SK-N-SH treated with all-trans-retinoic acid at 6 μM for 48 hours (cell line): ENCODE results near the gene GCLM.
"Not testable (repeated sequence)": the region's sequence is repeated elsewhere in the genome, so short reads cannot be mapped to it uniquely, and the experiment has no call there.

Experiments
- ATAC-seq: fragments of 200-7000 bp; cut with Tn5 transposase; 3 replicates; pipeline ENCODE4 v1.9.1; 2020; ENCODE audit warnings: mild to moderate bottlenecking, moderate library complexity
- ARNTL ChIP-seq: fragments of 450-650 bp; formaldehyde crosslinking; IDR thresholded peaks from 2 replicates; pipeline ENCODE4 v1.5.0; 2020; ENCODE audit warnings: low read depth, mild to moderate bottlenecking, moderate library complexity, borderline replicate concordance
- ESRRG ChIP-seq: fragments of 250-450 bp; sonication (Bioruptor Pico); IDR thresholded peaks from 2 replicates; pipeline ENCODE4 v1.6.1; 2021; ENCODE audit warnings: mild to moderate bottlenecking
- GLIS3 ChIP-seq: fragments of 250-450 bp; sonication (Bioruptor Pico); IDR thresholded peaks from 2 replicates; pipeline ENCODE4 v1.5.0; 2020; ENCODE audit warnings: mild to moderate bottlenecking, moderate library complexity
- ISL1 ChIP-seq: fragments of 250-450 bp; sonication (Bioruptor Pico); IDR thresholded peaks from 2 replicates; pipeline ENCODE4 v2.1.2; 2022; ENCODE audit warnings: mild to moderate bottlenecking, moderate library complexity
- OSR1 ChIP-seq: fragments of 250-450 bp; sonication (Bioruptor Pico); IDR thresholded peaks from 2 replicates; pipeline ENCODE4 v1.8.0; 2022; ENCODE audit warnings: moderate library complexity, mild to moderate bottlenecking, inconsistent platforms
- PPARA ChIP-seq: fragments of 250-450 bp; sonication (Bioruptor Pico); IDR thresholded peaks from 2 replicates; pipeline ENCODE4 v1.5.0; 2020; ENCODE audit warnings: mild to moderate bottlenecking, borderline replicate concordance
- RARB ChIP-seq: fragments of 250-450 bp; sonication (Bioruptor Pico); IDR thresholded peaks from 2 replicates; pipeline ENCODE4 v1.8.0; 2021; ENCODE audit warnings: mild to moderate bottlenecking, moderate library complexity
- TOX ChIP-seq: fragments of 250-450 bp; sonication (Bioruptor Pico); IDR thresholded peaks from 2 replicates; pipeline ENCODE4 v1.8.0; 2021; ENCODE audit warnings: mild to moderate bottlenecking, moderate library complexity, borderline replicate concordance
- ZC3H10 ChIP-seq: fragments of 250-450 bp; sonication (Bioruptor Pico); IDR thresholded peaks from 2 replicates; pipeline ENCODE4 v1.5.1; 2021; ENCODE audit warnings: mild to moderate bottlenecking, moderate library complexity
- ZFP3 ChIP-seq: fragments of 250-450 bp; sonication (Bioruptor Pico); IDR thresholded peaks from 2 replicates; pipeline ENCODE4 v1.5.0; 2020; ENCODE audit warnings: mild to moderate bottlenecking, moderate library complexity
- ZFP30 ChIP-seq: fragments of 450-650 bp; formaldehyde crosslinking; IDR thresholded peaks from 2 replicates; pipeline ENCODE4 v1.5.0; 2022; ENCODE audit warnings: mild to moderate bottlenecking, moderate library complexity
- ZNF565 ChIP-seq: fragments of 450-650 bp; formaldehyde crosslinking; conservative IDR thresholded peaks from 2 replicates; pipeline ENCODE4 v1.5.0; 2020; ENCODE audit warnings: low read depth, mild to moderate bottlenecking, moderate library complexity
- ZNF70 ChIP-seq: fragments of 450-650 bp; formaldehyde crosslinking; IDR thresholded peaks from 2 replicates; pipeline ENCODE4 v1.5.0; 2020; ENCODE audit warnings: mild to moderate bottlenecking, moderate library complexity
- TF ChIP-seq, protein P1 (sequence below): fragments of 250-450 bp; sonication (Bioruptor Pico); IDR thresholded peaks from 2 replicates; pipeline ENCODE4 v1.8.0; 2020; ENCODE audit warnings: mild to moderate bottlenecking, moderate library complexity, borderline replicate concordance
- TF ChIP-seq, protein P2 (sequence below): fragments of 250-450 bp; sonication (Bioruptor Pico); IDR thresholded peaks from 2 replicates; pipeline ENCODE4 v1.5.1; 2021; ENCODE audit warnings: mild to moderate bottlenecking, moderate library complexity
- TF ChIP-seq, protein P3 (sequence below): fragments of 250-450 bp; sonication (Bioruptor Pico); IDR thresholded peaks from 2 replicates; pipeline ENCODE4 v1.5.1; 2020; ENCODE audit warnings: low read depth, mild to moderate bottlenecking, moderate library complexity
- TF ChIP-seq, protein P4 (sequence below): fragments of 250-450 bp; sonication (Bioruptor Pico); IDR thresholded peaks from 2 replicates; pipeline ENCODE4 v1.8.0; 2021; ENCODE audit warnings: low read depth, mild to moderate bottlenecking, moderate library complexity, borderline replicate concordance

The GCLM gene

DNA sequence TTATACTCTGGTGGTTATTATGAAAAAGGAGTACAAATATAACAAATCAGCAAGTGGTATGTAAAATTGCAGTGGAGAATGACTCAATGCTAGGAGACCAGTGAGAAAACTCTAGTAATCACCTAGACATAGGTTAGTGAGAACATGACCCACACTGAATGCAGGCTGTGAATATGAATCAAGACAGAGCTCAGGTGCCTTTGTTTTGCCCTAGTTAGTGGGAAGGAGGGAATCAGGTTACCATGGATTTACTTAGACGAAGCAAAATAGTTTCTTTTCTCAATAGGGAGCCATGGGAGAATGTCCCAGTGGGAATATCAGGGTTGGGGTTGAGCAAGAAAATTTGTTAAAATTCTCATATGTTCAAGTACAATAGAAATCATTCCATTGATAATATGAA lies 10.6 kb upstream of the GCLM start (continued):
- TF ChIP-seq, protein P1, sequence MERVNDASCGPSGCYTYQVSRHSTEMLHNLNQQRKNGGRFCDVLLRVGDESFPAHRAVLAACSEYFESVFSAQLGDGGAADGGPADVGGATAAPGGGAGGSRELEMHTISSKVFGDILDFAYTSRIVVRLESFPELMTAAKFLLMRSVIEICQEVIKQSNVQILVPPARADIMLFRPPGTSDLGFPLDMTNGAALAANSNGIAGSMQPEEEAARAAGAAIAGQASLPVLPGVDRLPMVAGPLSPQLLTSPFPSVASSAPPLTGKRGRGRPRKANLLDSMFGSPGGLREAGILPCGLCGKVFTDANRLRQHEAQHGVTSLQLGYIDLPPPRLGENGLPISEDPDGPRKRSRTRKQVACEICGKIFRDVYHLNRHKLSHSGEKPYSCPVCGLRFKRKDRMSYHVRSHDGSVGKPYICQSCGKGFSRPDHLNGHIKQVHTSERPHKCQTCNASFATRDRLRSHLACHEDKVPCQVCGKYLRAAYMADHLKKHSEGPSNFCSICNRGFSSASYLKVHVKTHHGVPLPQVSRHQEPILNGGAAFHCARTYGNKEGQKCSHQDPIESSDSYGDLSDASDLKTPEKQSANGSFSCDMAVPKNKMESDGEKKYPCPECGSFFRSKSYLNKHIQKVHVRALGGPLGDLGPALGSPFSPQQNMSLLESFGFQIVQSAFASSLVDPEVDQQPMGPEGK (CRISPR knock-in tag) = no peak
- TF ChIP-seq GLIS3 = no peak
- TF ChIP-seq ZNF70 = no peak
- no peak for TF ChIP-seq ZC3H10 (CRISPR knock-in tag)
- no peak for TF ChIP-seq PPARA (CRISPR knock-in tag)

DNA sequence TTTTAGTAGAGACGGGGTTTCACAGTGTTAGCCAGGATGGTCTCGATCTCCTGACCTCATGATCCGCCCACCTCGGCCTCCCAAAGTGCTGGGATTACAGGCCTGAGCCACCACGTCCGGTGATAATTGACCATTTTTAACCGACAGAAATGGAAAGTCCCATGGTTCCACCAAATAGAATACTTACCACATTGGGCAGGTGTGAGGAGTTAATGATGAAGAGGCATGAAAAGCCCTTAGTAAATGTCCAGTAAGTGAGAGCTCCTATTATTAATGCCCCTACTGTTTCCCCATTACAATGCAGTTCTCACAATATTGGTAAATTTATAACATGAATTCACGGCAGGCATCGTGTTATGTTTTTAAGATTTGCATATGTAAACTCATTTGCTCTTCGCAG lies 8.1 kb upstream of the GCLM start:
- ATAC-seq = no peak
- TF ChIP-seq ISL1 (CRISPR knock-in tag) (no peak), ZFP30 (CRISPR knock-in tag) (no peak), ZNF565 (CRISPR knock-in tag) (no peak), ZNF70 (no peak), ZFP3 (no peak), GLIS3 (no peak)
- TF ChIP-seq, protein P1 (CRISPR knock-in tag) = no peak
- TF ChIP-seq, protein P2, sequence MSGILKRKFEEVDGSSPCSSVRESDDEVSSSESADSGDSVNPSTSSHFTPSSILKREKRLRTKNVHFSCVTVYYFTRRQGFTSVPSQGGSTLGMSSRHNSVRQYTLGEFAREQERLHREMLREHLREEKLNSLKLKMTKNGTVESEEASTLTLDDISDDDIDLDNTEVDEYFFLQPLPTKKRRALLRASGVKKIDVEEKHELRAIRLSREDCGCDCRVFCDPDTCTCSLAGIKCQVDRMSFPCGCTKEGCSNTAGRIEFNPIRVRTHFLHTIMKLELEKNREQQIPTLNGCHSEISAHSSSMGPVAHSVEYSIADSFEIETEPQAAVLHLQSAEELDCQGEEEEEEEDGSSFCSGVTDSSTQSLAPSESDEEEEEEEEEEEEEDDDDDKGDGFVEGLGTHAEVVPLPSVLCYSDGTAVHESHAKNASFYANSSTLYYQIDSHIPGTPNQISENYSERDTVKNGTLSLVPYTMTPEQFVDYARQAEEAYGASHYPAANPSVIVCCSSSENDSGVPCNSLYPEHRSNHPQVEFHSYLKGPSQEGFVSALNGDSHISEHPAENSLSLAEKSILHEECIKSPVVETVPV = no peak

DNA sequence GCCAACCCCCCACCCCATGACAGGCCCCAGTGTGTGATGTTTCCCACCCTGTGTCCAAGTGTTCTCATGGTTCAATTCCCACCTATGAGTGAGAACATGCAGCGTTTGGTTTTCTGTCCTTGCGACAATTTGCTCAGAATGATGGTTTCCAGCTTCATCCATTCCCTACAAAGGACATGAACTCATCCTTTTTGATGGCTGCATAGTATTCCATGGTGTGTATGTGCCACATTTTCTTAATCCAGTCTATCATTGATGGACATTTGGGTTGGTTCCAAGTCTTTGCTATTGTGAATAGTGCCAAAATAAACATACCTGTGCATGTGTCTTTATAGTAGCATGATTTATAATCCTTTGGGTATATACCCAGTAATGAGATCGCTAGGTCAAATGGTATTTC lies 1.6 kb upstream of the GCLM start:
- not testable (repeated sequence) for ATAC-seq

DNA sequence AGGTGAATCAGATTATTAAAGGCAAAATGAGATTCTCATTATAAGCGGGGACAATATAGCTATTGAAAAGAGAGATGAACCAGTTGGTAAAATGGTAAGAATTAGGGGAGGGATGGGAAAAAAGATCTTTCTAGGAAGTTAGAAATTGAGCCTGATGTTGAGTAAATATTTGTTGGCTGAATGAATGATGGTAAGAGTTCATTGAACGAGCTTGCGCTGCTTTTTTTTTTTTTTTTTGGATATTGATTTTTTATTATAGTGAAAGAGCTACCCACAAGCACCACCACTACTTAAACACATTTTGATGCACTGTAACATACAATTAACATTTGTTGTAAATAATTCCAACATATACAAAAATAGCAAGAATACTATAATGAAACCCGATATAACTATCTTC lies 1.1 kb upstream of the GCLM start:
- ATAC-seq = no peak
- TF ChIP-seq, protein P3, sequence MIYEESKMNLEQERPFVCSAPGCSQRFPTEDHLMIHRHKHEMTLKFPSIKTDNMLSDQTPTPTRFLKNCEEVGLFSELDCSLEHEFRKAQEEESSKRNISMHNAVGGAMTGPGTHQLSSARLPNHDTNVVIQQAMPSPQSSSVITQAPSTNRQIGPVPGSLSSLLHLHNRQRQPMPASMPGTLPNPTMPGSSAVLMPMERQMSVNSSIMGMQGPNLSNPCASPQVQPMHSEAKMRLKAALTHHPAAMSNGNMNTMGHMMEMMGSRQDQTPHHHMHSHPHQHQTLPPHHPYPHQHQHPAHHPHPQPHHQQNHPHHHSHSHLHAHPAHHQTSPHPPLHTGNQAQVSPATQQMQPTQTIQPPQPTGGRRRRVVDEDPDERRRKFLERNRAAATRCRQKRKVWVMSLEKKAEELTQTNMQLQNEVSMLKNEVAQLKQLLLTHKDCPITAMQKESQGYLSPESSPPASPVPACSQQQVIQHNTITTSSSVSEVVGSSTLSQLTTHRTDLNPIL (CRISPR knock-in tag) = no peak
- TF ChIP-seq OSR1 (CRISPR knock-in tag) (no peak), GLIS3 (no peak), ZNF565 (CRISPR knock-in tag) (no peak), ZFP3 (no peak), TOX (CRISPR knock-in tag) (no peak), RARB (CRISPR knock-in tag) (no peak), ARNTL (no peak), ZFP30 (CRISPR knock-in tag) (no peak), ESRRG (no peak)
- TF ChIP-seq, protein P1 (CRISPR knock-in tag) = no peak
- TF ChIP-seq, protein P4, sequence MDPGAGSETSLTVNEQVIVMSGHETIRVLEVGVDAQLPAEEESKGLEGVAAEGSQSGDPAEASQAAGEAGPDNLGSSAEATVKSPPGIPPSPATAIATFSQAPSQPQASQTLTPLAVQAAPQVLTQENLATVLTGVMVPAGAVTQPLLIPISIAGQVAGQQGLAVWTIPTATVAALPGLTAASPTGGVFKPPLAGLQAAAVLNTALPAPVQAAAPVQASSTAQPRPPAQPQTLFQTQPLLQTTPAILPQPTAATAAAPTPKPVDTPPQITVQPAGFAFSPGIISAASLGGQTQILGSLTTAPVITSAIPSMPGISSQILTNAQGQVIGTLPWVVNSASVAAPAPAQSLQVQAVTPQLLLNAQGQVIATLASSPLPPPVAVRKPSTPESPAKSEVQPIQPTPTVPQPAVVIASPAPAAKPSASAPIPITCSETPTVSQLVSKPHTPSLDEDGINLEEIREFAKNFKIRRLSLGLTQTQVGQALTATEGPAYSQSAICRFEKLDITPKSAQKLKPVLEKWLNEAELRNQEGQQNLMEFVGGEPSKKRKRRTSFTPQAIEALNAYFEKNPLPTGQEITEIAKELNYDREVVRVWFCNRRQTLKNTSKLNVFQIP (CRISPR knock-in tag) = no peak
